A549 (cell line): Measurements from ENCODE around the gene MEGF9. TPM values are rescaled to one million over a fixed set of nuclear protein-coding genes. Genes with fewer than 3 reads are reported as not detected.
"Not testable (repeated sequence)": the region's sequence is repeated elsewhere in the genome, so short reads cannot be mapped to it uniquely, and the experiment has no call there.

Source experiments
- ATAC-seq, 2 experiments: fragments of 200-7000 bp in 1 of 2; fragments of >200 bp in 1 of 2; cut with Nextera tagmentation in 1 of 2; cut with Tn5 transposase in 1 of 2; 3 replicates each; pipeline versions ENCODE4 v1.8.0 to v1.9.1; 2018 to 2020; ENCODE audit warnings: mild to moderate bottlenecking in 1 of 2, moderate library complexity in 1 of 2
- CTCF ChIA-PET: fragments of 300-600 bp; sonication (Branson Sonifier 250); formaldehyde crosslinking; extraction: SDS; loops from one replicate; lab custom pipeline; 2021; ENCODE audit warnings: antibody characterized with exemption, inconsistent platforms; lab: Yijun Ruan, JAX
- POLR2A ChIA-PET: fragments of 350-600 bp; formaldehyde crosslinking; extraction: SDS; loops from one replicate; lab custom pipeline; 2021; ENCODE audit warnings: antibody characterized with exemption, inconsistent platforms; lab: Yijun Ruan, JAX
- DNase-seq, 2 experiments: peaks; one replicate each; pipeline versions ENCODE4 v3.0.0 to v3.0.0-alpha.2; 2011 to 2016; ENCODE audit warnings: low read depth in 1 of 2, low spot score in 1 of 2
- FAIRE-seq: peaks from 2 replicates; lab custom pipeline; 2011; peaks lifted over from hg19 to GRCh38; lab: Jason Lieb, UNC
- H3K27ac ChIP-seq, 2 experiments: fragments of >200 bp; sonication (Bioruptor Twin); formaldehyde crosslinking; 3 replicates each; pipeline ENCODE4 v1.5.1; 2016 to 2017
- H3K4me1 ChIP-seq: fragments of >200 bp; sonication (Bioruptor Twin); formaldehyde crosslinking; 3 replicates; pipeline ENCODE4 v1.6.1; 2016
- H3K4me2 ChIP-seq: fragments of >200 bp; sonication (Bioruptor Twin); formaldehyde crosslinking; 3 replicates; pipeline ENCODE4 v1.6.1; 2016
- H3K4me3 ChIP-seq: fragments of >200 bp; sonication (Bioruptor Twin); formaldehyde crosslinking; 3 replicates; pipeline ENCODE4 v1.5.1; 2016
- H3K9me3 ChIP-seq: fragments of >200 bp; sonication (Bioruptor Twin); formaldehyde crosslinking; 3 replicates; pipeline ENCODE4 v1.6.1; 2016
- CBX8 ChIP-seq: fragments of 200-600 bp; sonication (generic); IDR thresholded peaks from 2 replicates; pipeline ENCODE4 v1.6.1; 2016
- CHD4 ChIP-seq: fragments of 200-600 bp; sonication (generic); IDR thresholded peaks from 2 replicates; pipeline ENCODE4 v1.6.1; 2016; ENCODE audit warnings: antibody characterized with exemption, mild to moderate bottlenecking, borderline replicate concordance
- CTCF ChIP-seq: fragments of >200 bp; sonication (Bioruptor Twin); formaldehyde crosslinking; IDR thresholded peaks from 3 replicates; pipeline ENCODE4 v1.5.1; 2016
- EHMT2 ChIP-seq: fragments of 200-600 bp; sonication (generic); IDR thresholded peaks from 2 replicates; pipeline ENCODE4 v1.6.1; 2016; ENCODE audit warnings: antibody characterized with exemption, low read depth, mild to moderate bottlenecking, moderate library complexity
- FOSL2 ChIP-seq, 2 experiments: fragments of 450-650 bp in 1 of 2; fragments of >200 bp in 1 of 2; sonication (Bioruptor Twin) in 1 of 2; formaldehyde crosslinking; IDR thresholded peaks; 2 replicates each; pipeline versions ENCODE4 v1.5.0 to v1.6.1; 2016 to 2020; ENCODE audit warnings: mild to moderate bottlenecking in 1 of 2, moderate library complexity in 1 of 2
- GATA3 ChIP-seq: IDR thresholded peaks from 2 replicates; pipeline ENCODE4 v1.6.1; 2012; ENCODE audit warnings: borderline replicate concordance
- HDAC2 ChIP-seq: fragments of 200-600 bp; sonication (generic); IDR thresholded peaks from 2 replicates; pipeline ENCODE4 v1.6.1; 2016
- HOXB13 ChIP-seq: fragments of 250-450 bp; sonication (Bioruptor Pico); IDR thresholded peaks from 2 replicates; pipeline ENCODE4 v1.5.0; 2020; ENCODE audit warnings: low read depth, mild to moderate bottlenecking, moderate library complexity
- HOXB5 ChIP-seq: fragments of 250-450 bp; sonication (Bioruptor Pico); IDR thresholded peaks from 2 replicates; pipeline ENCODE4 v1.5.0; 2020; ENCODE audit warnings: mild to moderate bottlenecking, moderate library complexity
- JUN ChIP-seq, 2 experiments: fragments of >200 bp; sonication (Bioruptor Twin); formaldehyde crosslinking; IDR thresholded peaks; 2 replicates in 1 of 2; 3 replicates in 1 of 2; pipeline ENCODE4 v1.6.1; 2016 to 2017
- JUNB ChIP-seq: fragments of >200 bp; sonication (Bioruptor Twin); formaldehyde crosslinking; IDR thresholded peaks from 2 replicates; pipeline ENCODE4 v1.6.1; 2016
- MAFK ChIP-seq: fragments of 450-650 bp; IDR thresholded peaks from 2 replicates; pipeline ENCODE4 v1.6.1; 2014; ENCODE audit not compliant: partially characterized antibody
- MAX ChIP-seq: IDR thresholded peaks from 2 replicates; pipeline ENCODE4 v1.6.1; 2012
- MAZ ChIP-seq: fragments of 150-350 bp; IDR thresholded peaks from 2 replicates; pipeline ENCODE4 v1.6.1; 2014; ENCODE audit warnings: antibody characterized with exemption, low read depth, low read length, borderline replicate concordance
- NFE2L2 ChIP-seq: fragments of 150-350 bp; conservative IDR thresholded peaks from 2 replicates; pipeline ENCODE4 v1.6.1; 2014; ENCODE audit warnings: low read length
- PBX3 ChIP-seq: IDR thresholded peaks from 2 replicates; pipeline ENCODE4 v1.6.1; 2012
- POLR2AphosphoS2 ChIP-seq: conservative IDR thresholded peaks from 2 replicates; pipeline ENCODE4 v1.6.1; 2012; ENCODE audit warnings: low read length, improper control_type of control experiment, inconsistent platforms
- RAD21 ChIP-seq, 2 experiments: fragments of >200 bp in 1 of 2; sonication (Bioruptor Twin) in 1 of 2; formaldehyde crosslinking in 1 of 2; IDR thresholded peaks in 1 of 2; conservative IDR thresholded peaks in 1 of 2; 2 replicates in 1 of 2; 3 replicates in 1 of 2; pipeline ENCODE4 v1.6.1; 2012 to 2018; ENCODE audit warnings: inconsistent platforms in 1 of 2
- RCOR1 ChIP-seq: fragments of 150-350 bp; IDR thresholded peaks from 2 replicates; pipeline ENCODE4 v1.6.1; 2014; ENCODE audit warnings: antibody characterized with exemption, low read length, low read depth
- RNF2 ChIP-seq: fragments of 200-600 bp; sonication (generic); IDR thresholded peaks from 2 replicates; pipeline ENCODE4 v1.6.1; 2016; ENCODE audit warnings: low read depth, mild to moderate bottlenecking, antibody characterized with exemption, moderate library complexity, borderline replicate concordance
- SMC3 ChIP-seq: fragments of >200 bp; sonication (Bioruptor Twin); formaldehyde crosslinking; IDR thresholded peaks from 3 replicates; pipeline ENCODE4 v1.6.1; 2018; ENCODE audit warnings: inconsistent platforms
- TP53 ChIP-seq: fragments of 250-450 bp; sonication (Bioruptor Pico); IDR thresholded peaks from 2 replicates; pipeline ENCODE4 v1.5.0; 2021; ENCODE audit warnings: mild to moderate bottlenecking, moderate library complexity
- WGBS: methylation state at CpG from one replicate; pipeline ENCODE4 v1.1.6; 2017; ENCODE audit errors: missing lambda C conversion rate; 5-methylcytosine and 5-hydroxymethylcytosine counted together
- polyA plus RNA-seq, 4 experiments: library from polyadenylated mRNA; depleted of rRNA in 3 of 4; stranded (reverse); fragments of >200 nt; fragmentation: RNase III in 1 of 4; extraction: RNeasy Plus Mini Kit Qiagen cat#74134 plus additional on column Dnase treatment in 1 of 4; gene quantifications; 2 replicates in 3 of 4; 3 replicates in 1 of 4; pipeline ENCODE4 v1.2.3, GENCODE V29; 2011 to 2017

The MEGF9 gene
- polyA plus RNA-seq, 2 of the 4 experiments (the other 2 are of a cell fraction): 25.7 to 33.4 TPM

- no peak for DNase-seq
- ChIA-PET POLR2A (no interaction called here), CTCF (no interaction called here)
- peak overlapping the region; percentile 6 to 75; a peak in 2 of 6 replicates for H3K27ac ChIP-seq
- FAIRE-seq: no peak
- no peak overlapping the region for H3K4me2 ChIP-seq
- H3K4me1 ChIP-seq: peaks cover 47% of the 10 kb centered on the region
- H3K9me3 ChIP-seq: peaks cover 9% of the 10 kb centered on the region; the same call in 1 of the 3 replicates
- ATAC-seq: no peak
- 91% methylated on average over 1 of the region's 1 CpG for WGBS
- no peak overlapping the region for H3K4me3 ChIP-seq
- no peak for TF ChIP-seq EHMT2
- TF ChIP-seq TP53 (CRISPR knock-in tag): no peak
- TF ChIP-seq HDAC2: no peak
- TF ChIP-seq NFE2L2: peak; percentile 67
- no peak for TF ChIP-seq RNF2
- TF ChIP-seq MAFK: peak; percentile 70
Measured at GRCh38 chr9:120635011-120635410, 79.3 kb downstream of the MEGF9 start.

- Histone ChIP-seq H3K27ac (peak overlapping the region; percentile 90; a peak in 4 of 6 replicates), H3K4me1 (peaks cover 53% of the 10 kb centered on the region), H3K9me3 (peaks cover 9% of the 10 kb centered on the region; the same call in 1 of the 3 replicates), H3K4me3 (no peak overlapping the region), H3K4me2 (no peak overlapping the region)
- DNase-seq: no peak
- ChIA-PET POLR2A (no interaction called here), CTCF (interaction anchor here (1.3 kb wide), 1 partner anchor 12 kb away, joined by 3 read pairs; no protein-coding TSS in a partner anchor)
- ATAC-seq: no peak
- TF ChIP-seq HOXB13 (CRISPR knock-in tag) (no peak), RCOR1 (no peak), MAZ (no peak), POLR2AphosphoS2 (no peak), GATA3 (no peak), PBX3 (no peak), CHD4 (no peak), CTCF (no peak), NFE2L2 (no peak), CBX8 (no peak)
- FAIRE-seq: no peak
Measured at GRCh38 chr9:120630333-120630732, 83.9 kb downstream of the MEGF9 start.

GRCh38 chr9:120628925-120629497 lies 85.3 kb downstream of the MEGF9 start:
- POLR2A ChIA-PET: interaction anchor here (0.7 kb wide), 1 partner anchor 82 kb away, joined by 3 read pairs; no protein-coding TSS in a partner anchor
- Histone ChIP-seq H3K27ac (peak overlapping the region; percentile 90), H3K4me3 (peak overlapping the region; percentile 5; the same call in 1 of the 3 replicates), H3K4me2 (peak overlapping the region; percentile 66), H3K4me1 (peaks cover 66% of the 10 kb centered on the region)
- FAIRE-seq, H3K9me3 ChIP-seq: not testable (repeated sequence)
- DNase-seq (peak in 1 of 2 experiments; percentile 86), ATAC-seq (peak; percentile 82 to 89)
- CTCF ChIA-PET: interaction anchor here (1.2 to 1.7 kb wide), 4 partner anchors 9 to 102 kb away, joined by 3 to 5 read pairs (median 4); no protein-coding TSS in a partner anchor
- 12% methylated on average over 3 of the region's 3 CpGs for WGBS
- peak; percentile 65 for TF ChIP-seq MAX
- TF ChIP-seq NFE2L2: peak; percentile 60; the same call in 1 of the 2 replicates
- TF ChIP-seq FOSL2 (IDR thresholded peaks at IDR 0.05): peak; percentile 61
- peak; percentile 94 for TF ChIP-seq FOSL2 (CRISPR knock-in tag; IDR thresholded peaks at IDR 0.05)
- peak; percentile 85 for TF ChIP-seq HOXB5 (CRISPR knock-in tag)
- TF ChIP-seq JUN (IDR thresholded peaks at IDR 0.05): peak; percentile 45 to 46; a peak in 2 of 5 replicates
- TF ChIP-seq RAD21 (conservative IDR thresholded peaks at IDR 0.05 in 1 of 2, IDR thresholded peaks at IDR 0.05 in 1 of 2): 0 out of 5 replicates have a peak, but pooled peaks of 1 of the 2 experiments have one; percentile 17
- TF ChIP-seq MAFK: peak; percentile 39
- peak; percentile 77 for TF ChIP-seq JUNB
- peak; percentile 14; the same call in 1 of the 3 replicates for TF ChIP-seq SMC3
